ENCODE measurements around the gene PARD3. TPM values are rescaled to one million over a fixed set of nuclear protein-coding genes. Genes with fewer than 3 reads are reported as not detected.

The PARD3 gene
- total RNA-seq, 1 experiment from 2014 or later: 46.3 TPM

DNA sequence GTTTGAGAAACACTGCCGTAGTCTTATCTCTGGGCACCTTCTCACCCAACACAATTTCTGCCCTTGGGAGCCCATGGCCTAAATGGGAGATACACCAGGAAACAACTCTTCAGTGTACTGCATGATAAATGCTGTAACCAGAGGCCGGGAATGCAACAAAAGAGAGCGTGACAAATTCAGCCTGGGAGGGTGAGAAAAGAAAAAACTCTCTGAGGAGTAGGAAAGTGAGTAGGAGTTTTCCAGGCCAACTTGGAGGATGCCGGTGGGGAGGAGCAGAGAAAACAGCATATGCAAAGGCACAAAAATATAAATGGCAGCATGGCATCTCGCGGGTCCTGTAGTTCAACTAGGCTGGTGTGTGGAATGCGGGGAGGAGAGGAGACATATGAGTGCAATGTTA, 624.5 kb downstream of the PARD3 start:
- Histone ChIP-seq H2AFZ (ENCODE audit: low read depth, low read length, poor library complexity, severe bottlenecking) (no peak overlapping the region), H3K9me3 (ENCODE audit: control insufficient read depth in 1 of 2, insufficient read depth in 1 of 2, low read depth in 1 of 2, low read length in 2 of 2) (no peaks in the 10 kb centered on the region), H3K9me2 (ENCODE audit: insufficient read depth) (no peaks in the 10 kb centered on the region), H3K27ac (ENCODE audit: low read depth, low read length) (no peak overlapping the region), H4K20me1 (ENCODE audit: insufficient read depth) (no peaks in the 10 kb centered on the region), H3K27me3 (ENCODE audit: insufficient read depth, low read length) (no peaks in the 10 kb centered on the region), H3K9ac (ENCODE audit: low read length) (no peak overlapping the region), H3K79me2 (ENCODE audit: insufficient read depth, low read length) (no peaks in the 10 kb centered on the region), H3K4me1 (ENCODE audit: control insufficient read depth in 1 of 2, insufficient read depth in 2 of 2, low read length in 2 of 2) (no peaks in the 10 kb centered on the region), H3K36me3 (ENCODE audit: control insufficient read depth in 1 of 2, insufficient read depth in 2 of 2, low read length in 2 of 2) (no peaks in the 10 kb centered on the region), H3K4me2 (ENCODE audit: low read length) (no peak overlapping the region), H3K4me3 (replicated peaks in 1 of 2; ENCODE audit: low read depth in 1 of 2, low read length in 2 of 2) (no peak overlapping the region)
- ATAC-seq (no peak), DNase-seq (ENCODE audit: low read depth, low spot score) (no peak)
- ChIA-PET RAD21 (ENCODE audit: low non-redundant PET in 1 of 2, low total read pairs in 2 of 2, uncharacterized antibody in 2 of 2, unreplicated experiment in 2 of 2) (no interaction called here), CTCF (no interaction called here), POLR2A (no interaction called here)
- no TSS peak for BruUV-seq (replicated peaks)
- intact Hi-C loops (cut with micrococcal nuclease): no loop called here
- no peak for TF ChIP-seq REST (IDR thresholded peaks at IDR 0.05; ENCODE audit: low read depth)
- no peak for TF ChIP-seq ZFX (IDR thresholded peaks at IDR 0.05)
- no peak for TF ChIP-seq FOSL1 (IDR thresholded peaks at IDR 0.05; ENCODE audit: low read depth)
- no peak for TF ChIP-seq POLR2A (IDR thresholded peaks at IDR 0.05; ENCODE audit: borderline replicate concordance, extremely low read depth, insufficient read depth, insufficient read length)
- TF ChIP-seq SRF (IDR thresholded peaks at IDR 0.05; ENCODE audit: low read depth): no peak

- Histone ChIP-seq H2AFZ (ENCODE audit: low read depth, low read length, poor library complexity, severe bottlenecking) (no peak overlapping the region), H3K9me2 (ENCODE audit: insufficient read depth) (no peaks in the 10 kb centered on the region), H3K36me3 (ENCODE audit: control insufficient read depth in 1 of 2, insufficient read depth in 2 of 2, low read length in 2 of 2) (no peaks in the 10 kb centered on the region), H3K9ac (ENCODE audit: low read length) (no peak overlapping the region), H3K9me3 (ENCODE audit: control insufficient read depth in 1 of 2, insufficient read depth in 1 of 2, low read depth in 1 of 2, low read length in 2 of 2) (no peaks in the 10 kb centered on the region), H3K4me1 (ENCODE audit: control insufficient read depth in 1 of 2, insufficient read depth in 2 of 2, low read length in 2 of 2) (no peaks in the 10 kb centered on the region), H3K4me2 (ENCODE audit: low read length) (no peak overlapping the region), H3K27ac (ENCODE audit: low read depth, low read length) (no peak overlapping the region), H3K27me3 (ENCODE audit: insufficient read depth, low read length) (no peaks in the 10 kb centered on the region), H3K79me2 (ENCODE audit: insufficient read depth, low read length) (no peaks in the 10 kb centered on the region), H4K20me1 (ENCODE audit: insufficient read depth) (no peaks in the 10 kb centered on the region), H3K4me3 (replicated peaks in 1 of 2; ENCODE audit: low read depth in 1 of 2, low read length in 2 of 2) (no peak overlapping the region)
- TF ChIP-seq EZH2 (IDR thresholded peaks at IDR 0.05) (no peak), SRF (IDR thresholded peaks at IDR 0.05; ENCODE audit: low read depth) (no peak), SIN3A (IDR thresholded peaks at IDR 0.05; ENCODE audit: low read depth) (no peak), POLR2AphosphoS5 (IDR thresholded peaks at IDR 0.05; ENCODE audit: low read depth, low read length) (no peak), JUND (IDR thresholded peaks at IDR 0.05) (no peak)
- TF ChIP-seq, protein P1, sequence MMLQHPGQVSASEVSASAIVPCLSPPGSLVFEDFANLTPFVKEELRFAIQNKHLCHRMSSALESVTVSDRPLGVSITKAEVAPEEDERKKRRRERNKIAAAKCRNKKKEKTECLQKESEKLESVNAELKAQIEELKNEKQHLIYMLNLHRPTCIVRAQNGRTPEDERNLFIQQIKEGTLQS (IDR thresholded peaks at IDR 0.05): no peak
- POLR2A ChIA-PET: no interaction called here
- no peak for ATAC-seq
- intact Hi-C loops (cut with micrococcal nuclease): no loop called here
- BruUV-seq (replicated peaks): no TSS peak
- DNase-seq (ENCODE audit: low read depth, low spot score): no peak
- RAD21 ChIA-PET (ENCODE audit: low non-redundant PET in 1 of 2, low total read pairs in 2 of 2, uncharacterized antibody in 2 of 2, unreplicated experiment in 2 of 2): no interaction called here
- CTCF ChIA-PET: no interaction called here
These were observed 625.3 kb downstream of the PARD3 start for GRCh38 chr10:34189830-34190229.

All from HCT116 (cell line).